OCI-LY3 (cell line): ENCODE data around the gene PSMC3.

Experiments used
- CTCF ChIP-seq: fragments of 200-600, 300-600 bp; sonication (generic); IDR thresholded peaks from 2 replicates; pipeline ENCODE4 v1.5.1; 2014; ENCODE audit warnings: antibody characterized with exemption, low read length, low read depth
- EZH2phosphoT487 ChIP-seq: fragments of 200-600 bp; shearing (Covaris generic); IDR thresholded peaks from 2 replicates; pipeline ENCODE4 v1.6.1; 2018; ENCODE audit warnings: antibody characterized with exemption, mixed run types, low read depth

GRCh38 chr11:47467357-47467756 is 41.1 kb upstream of the PSMC3 start:
- TF ChIP-seq EZH2phosphoT487 (no peak), CTCF (no peak)
